HG03280 (cell line): ENCODE data around the gene PHACTR3.

ENCODE experiments used
- ATAC-seq: cut with Tn5 transposase; IDR thresholded peaks from one replicate; pipeline ENCODE4 v1.9.1; 2021; ENCODE audit warnings: mild to moderate bottlenecking, moderate library complexity; ENCODE audit not compliant: unreplicated experiment

Gene PHACTR3

GRCh38 chr20:59809630-59810448, 205.5 kb downstream of the PHACTR3 start:
- ATAC-seq: no peak

- no peak for ATAC-seq
Observed at GRCh38 chr20:59810449-59811187, 206.3 kb downstream of the PHACTR3 start.

GRCh38 chr20:59811681-59812171, 207.4 kb downstream of the PHACTR3 start:
- ATAC-seq: no peak

DNA sequence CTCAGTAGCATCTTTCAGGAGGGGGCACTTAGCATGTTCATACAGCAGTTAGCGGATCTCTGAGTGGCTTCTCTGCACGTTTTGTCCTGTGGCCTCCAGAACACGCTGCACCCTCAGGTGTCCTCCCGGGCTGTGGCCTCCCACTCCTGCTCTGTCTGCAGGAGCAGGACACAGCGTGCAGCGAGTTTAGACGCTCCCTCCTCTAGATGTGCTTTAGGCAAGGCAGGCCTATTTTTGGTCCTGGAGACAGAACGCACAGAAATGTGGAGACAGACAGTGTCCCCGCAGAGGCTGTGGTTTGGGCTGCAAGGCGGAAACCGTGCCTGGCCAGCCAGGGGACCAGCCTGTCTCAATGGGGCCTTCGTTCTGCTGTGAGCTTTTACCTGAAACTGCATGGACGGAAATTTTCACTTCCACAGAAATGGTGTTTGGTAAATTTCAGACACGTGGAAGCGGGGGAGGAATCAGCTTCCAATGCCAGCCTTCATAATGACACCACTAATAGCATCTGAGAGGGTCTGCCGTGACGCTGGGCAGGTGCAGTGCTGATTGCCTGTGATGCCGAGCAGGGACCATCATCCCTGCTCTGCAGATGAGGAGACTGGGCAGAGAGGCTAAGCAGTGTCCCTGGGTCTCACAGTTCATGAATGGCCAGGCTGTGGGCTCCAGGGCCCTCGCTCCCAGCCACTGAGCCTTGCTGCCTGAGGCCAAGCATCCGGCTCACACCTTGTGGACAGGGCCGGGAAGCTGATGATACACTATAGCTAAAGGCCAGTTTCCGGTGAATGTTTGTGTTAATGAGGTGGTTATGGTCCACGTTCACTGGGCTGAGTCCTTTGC, 208.2 kb downstream of the PHACTR3 start:
- ATAC-seq: no peak

DNA sequence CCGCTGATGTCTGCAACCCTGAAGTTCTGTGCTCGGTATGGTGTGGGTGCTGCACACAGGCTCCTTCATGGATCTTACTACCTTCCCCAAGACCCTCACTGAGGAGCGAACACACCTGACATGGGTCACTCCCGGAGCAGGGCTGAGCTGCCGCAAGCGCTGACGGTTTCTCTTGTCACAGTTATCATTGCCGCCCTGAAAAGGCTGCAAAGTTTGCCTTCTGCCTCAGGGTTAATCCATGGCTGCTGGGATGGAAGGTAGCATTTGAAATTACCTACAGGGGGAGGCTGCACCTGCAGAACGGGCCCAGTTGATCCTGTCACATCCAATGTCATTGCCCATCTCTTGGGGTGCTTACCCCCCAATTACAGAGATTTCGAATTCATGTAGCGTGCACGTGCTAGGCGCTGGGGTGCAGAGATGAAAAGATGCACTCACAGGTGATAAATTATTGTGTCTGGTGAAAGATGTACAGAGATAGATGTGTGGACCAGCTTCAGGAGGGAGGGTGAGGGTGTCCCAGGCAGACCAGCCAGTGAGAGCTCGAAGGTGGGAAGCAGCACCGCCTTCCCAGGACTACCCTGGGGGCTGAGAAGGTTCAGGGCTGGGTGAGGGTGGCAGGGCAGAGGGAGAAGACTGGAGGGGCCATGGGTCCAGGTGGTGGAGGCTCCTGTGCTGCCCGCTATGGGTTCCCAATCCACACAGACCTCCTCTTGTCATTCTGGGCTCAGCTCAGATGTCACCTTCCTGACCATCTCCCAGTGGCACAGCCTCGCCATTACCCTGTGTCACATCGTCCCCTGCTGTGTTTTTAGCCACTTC, 209.0 kb downstream of the PHACTR3 start:
- ATAC-seq: no peak

GRCh38 chr20:59813948-59814839, 209.9 kb downstream of the PHACTR3 start:
- no peak for ATAC-seq

DNA sequence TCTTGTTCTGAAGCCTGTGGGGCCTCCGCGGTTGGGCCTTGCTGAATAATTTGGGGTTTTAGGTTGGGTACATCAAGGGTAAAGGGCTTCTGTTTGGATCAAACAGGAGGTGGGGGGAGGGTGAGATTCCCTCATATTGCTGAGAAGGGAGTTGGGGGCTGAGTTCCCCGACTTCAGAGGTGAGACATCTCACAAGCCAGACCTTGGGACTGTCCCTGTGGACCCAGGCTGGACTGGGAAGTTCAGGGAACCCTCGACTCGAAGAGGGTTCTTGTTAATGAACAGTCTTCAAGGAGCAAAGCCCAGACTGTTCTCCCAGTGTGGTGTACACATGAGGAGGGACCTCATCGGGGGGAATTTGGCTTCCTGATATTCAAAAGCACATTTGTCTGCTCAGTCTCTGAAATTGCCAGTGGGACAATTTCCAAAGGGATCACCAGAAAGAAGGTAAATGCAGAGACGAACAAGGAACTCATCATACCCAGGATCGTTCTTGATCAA, 210.6 kb downstream of the PHACTR3 start:
- no peak for ATAC-seq

DNA sequence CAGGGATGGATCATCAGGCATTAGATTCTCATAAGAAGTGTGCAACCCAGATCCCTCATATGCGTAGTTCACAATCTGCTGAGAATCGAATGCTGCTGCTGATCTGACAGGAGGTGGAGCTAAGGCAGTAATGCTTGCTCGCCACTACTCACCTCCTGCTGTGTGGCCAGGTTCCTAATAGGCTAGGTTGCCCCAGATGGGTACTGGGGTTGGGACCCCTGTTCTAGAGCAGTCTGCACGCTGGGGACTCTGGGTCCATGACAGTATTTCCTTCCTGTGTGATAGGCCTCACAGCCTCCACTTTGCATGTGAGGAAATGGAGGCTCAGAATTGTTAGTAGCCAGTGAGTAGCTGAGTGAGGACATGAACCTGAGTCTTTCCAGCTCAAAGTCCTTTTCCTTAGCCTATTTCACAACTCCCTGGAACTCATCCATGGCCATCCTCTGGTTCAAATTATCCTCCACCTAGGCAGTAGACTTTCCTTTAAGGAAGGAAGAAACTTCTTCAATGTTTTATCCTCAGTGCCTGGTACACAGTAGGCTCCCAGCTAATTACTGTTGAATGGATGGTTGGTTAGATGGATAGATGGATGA, 211.9 kb downstream of the PHACTR3 start:
- ATAC-seq: no peak

GRCh38 chr20:59817406-59817805, 213.1 kb downstream of the PHACTR3 start:
- no peak for ATAC-seq

- no peak for ATAC-seq
Observed at GRCh38 chr20:59817846-59818615, 213.7 kb downstream of the PHACTR3 start.

GRCh38 chr20:59818911-59819310, 214.6 kb downstream of the PHACTR3 start:
- no peak for ATAC-seq

GRCh38 chr20:59819496-59820203, 215.3 kb downstream of the PHACTR3 start:
- no peak for ATAC-seq

DNA sequence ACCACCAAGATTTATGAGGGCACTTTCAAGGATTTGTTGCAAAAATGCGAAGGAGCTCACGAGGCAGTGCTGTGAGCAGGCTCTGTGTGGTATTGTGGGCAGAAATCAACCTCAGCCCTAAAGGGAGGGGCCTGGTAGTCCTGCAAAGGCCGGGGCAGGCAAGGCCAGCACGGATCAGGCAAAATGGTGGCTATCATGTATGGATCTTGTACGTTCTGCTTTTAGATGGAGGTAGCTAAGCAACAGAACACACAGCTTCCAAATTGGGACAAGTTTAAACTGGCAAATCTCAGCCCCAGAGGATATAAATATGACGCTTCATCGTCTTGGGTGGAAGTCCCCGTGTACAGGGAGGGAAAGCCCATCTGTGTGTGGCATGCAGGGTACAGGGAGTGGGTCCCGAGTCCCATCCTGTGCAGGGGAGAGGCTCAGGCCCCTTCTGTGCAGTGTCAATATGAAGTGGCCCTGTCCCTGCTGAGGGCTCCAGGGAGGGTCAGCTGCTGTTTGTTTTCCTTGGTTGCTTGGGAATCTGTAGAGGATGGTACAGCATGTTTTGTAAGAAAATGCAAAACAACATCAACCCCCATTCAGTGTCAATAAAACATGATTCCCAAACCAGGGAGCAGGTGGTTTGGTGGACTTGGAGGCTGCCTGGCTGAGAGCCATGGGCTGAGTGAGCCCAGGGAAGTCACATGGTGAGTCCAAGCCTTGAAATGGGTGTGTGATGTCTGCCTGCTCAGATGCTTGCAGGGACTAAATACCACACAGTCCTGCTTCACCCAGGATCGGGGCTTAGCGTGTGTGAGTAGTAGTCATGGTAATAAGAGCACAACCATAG, 216.1 kb downstream of the PHACTR3 start:
- no peak for ATAC-seq

DNA sequence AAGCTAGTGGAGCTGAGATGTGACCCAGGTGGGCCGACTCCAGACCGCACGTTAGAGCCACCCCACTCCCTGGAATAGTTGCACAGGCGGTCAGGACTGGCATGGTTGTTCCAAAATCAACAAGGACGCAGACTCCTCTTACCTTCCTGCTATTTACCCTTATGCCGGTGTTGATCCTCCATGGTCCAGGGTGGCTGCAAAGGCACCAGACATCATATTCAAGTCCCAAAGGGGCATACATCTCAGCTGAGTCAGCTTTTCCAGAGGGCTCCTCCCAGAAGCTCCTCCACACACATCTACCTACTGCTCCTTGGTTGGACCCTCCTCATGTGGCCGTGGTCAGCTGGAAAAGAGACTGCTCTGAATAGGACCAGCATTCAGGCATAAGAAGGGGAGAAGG, 216.9 kb downstream of the PHACTR3 start:
- ATAC-seq: no peak

DNA sequence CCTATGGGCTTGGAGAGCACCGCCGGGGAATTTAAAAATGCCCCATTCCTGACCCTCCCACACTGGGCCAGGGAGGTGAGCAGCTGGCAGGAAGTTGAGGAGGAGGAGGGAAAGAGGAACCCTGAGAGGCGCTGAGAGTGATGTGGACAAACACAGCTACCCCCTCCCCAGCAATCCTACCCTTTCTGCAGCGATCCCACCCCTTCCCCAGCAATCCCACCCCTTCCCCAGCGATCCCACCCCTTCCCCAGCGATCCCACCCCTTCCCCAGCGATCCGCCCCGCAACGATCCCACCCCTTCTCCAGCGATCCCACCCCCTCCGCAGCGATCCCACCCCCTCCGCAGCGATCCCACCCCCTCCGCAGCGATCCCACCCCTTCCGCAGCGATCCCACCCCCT, 217.4 kb downstream of the PHACTR3 start:
- no peak for ATAC-seq

DNA sequence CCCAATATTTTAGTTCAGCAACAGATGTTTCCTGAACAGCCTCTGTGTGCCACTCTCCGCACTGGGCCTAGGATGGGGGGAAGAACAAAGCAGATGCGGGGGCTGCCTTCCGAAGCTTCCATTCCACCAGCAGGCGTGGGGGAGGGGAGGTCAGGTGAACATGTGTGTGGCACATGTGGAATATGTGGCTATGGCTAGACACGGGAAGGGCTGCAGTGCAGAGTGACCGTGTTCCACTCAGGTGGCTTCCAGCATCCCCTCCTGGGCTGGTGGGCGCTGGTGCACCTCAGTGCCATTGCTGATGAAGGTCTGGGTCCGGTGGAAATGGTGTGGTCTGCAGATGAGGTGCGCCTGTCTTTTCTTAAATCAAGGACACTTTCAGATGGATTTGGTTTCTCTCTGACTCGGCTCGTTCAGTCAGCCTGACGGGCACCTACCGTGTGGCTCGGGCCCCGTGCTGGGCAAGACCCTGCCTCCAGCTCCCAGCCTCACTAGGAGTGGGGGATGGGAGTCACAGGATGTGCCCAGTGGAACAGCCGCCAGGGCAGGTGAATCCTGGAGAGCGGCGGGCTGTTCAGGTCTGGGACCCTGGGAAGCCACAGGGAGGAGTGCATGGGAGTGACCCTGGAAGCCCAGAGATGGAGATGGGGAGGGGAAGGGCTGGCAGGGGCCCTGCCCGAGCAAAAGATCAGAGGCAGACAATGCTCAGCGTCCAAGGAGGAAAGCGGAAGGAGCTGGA, 218.1 kb downstream of the PHACTR3 start:
- no peak for ATAC-seq
